ENCODE results near the gene CCL23. TPM values are rescaled to one million over a fixed set of nuclear protein-coding genes. Genes with fewer than 3 reads are reported as not detected.

Gene CCL23
- polyA plus RNA-seq, 1 donor (not counting 4 experiments of a cell fraction or from before 2014, with no cell fraction given) = not detected

DNA sequence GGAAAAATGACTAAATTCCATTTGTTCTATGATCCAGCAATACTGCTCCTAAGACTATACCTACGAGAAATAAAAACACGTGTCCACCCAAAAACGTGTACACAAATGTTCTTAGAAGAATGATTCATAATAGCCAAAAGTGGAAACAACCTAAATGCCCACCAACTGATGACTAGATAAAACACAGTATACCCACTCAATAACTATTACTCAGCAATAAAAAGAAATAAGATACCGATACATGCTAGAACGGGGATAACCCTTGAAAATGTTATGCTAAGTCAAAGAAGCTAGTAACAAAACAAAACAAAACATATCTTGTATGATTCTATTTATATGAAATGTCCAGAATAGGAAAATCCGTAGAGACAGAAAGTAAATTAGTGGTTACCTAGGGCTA is 54.1 kb downstream of the CCL23 start:
- Histone ChIP-seq H3K4me2 (ENCODE audit: control insufficient read depth, extremely low read depth, insufficient read depth, low read depth, low read length) (no peak overlapping the region), H3K27ac (ENCODE audit: control insufficient read depth, insufficient read depth, low read length) (no peak overlapping the region), H3K9me1 (ENCODE audit: control insufficient read depth, extremely low read depth, insufficient read depth, low read length) (no peaks in the 10 kb centered on the region), H3K27me3 (ENCODE audit: control insufficient read depth, extremely low read depth, insufficient read depth, low read length) (peaks cover 3% of the 10 kb centered on the region), H4K20me1 (ENCODE audit: control insufficient read depth, extremely low read depth, insufficient read depth, low read length) (no peaks in the 10 kb centered on the region), H3K36me3 (ENCODE audit: control insufficient read depth in 2 of 2, extremely low read depth in 1 of 2, insufficient read depth in 2 of 2, low read length in 2 of 2) (no peaks in the 10 kb centered on the region), H2AFZ (ENCODE audit: control insufficient read depth, low read length) (no peak overlapping the region), H3K79me2 (ENCODE audit: control insufficient read depth, insufficient read depth, low read length) (no peaks in the 10 kb centered on the region), H3K4me3 (ENCODE audit: control insufficient read depth in 2 of 3, extremely low read depth in 1 of 3, insufficient read depth in 2 of 3, low read depth in 1 of 3, low read length in 3 of 3) (no peak overlapping the region), H3K9ac (ENCODE audit: control insufficient read depth, extremely low read depth, insufficient read depth, low read length) (no peak overlapping the region), H3K4me1 (ENCODE audit: control insufficient read depth, extremely low read depth, insufficient read depth, low read length) (no peaks in the 10 kb centered on the region), H3K9me3 (ENCODE audit: control insufficient read depth, low read depth, low read length) (no peaks in the 10 kb centered on the region)
- DNase-seq (ENCODE audit: low read depth, low spot score) (no peak), FAIRE-seq (no peak)
- TF ChIP-seq, protein P1, sequence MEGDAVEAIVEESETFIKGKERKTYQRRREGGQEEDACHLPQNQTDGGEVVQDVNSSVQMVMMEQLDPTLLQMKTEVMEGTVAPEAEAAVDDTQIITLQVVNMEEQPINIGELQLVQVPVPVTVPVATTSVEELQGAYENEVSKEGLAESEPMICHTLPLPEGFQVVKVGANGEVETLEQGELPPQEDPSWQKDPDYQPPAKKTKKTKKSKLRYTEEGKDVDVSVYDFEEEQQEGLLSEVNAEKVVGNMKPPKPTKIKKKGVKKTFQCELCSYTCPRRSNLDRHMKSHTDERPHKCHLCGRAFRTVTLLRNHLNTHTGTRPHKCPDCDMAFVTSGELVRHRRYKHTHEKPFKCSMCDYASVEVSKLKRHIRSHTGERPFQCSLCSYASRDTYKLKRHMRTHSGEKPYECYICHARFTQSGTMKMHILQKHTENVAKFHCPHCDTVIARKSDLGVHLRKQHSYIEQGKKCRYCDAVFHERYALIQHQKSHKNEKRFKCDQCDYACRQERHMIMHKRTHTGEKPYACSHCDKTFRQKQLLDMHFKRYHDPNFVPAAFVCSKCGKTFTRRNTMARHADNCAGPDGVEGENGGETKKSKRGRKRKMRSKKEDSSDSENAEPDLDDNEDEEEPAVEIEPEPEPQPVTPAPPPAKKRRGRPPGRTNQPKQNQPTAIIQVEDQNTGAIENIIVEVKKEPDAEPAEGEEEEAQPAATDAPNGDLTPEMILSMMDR (optimal IDR thresholded peaks at IDR 0.05 in 1 of 3, IDR thresholded peaks at IDR 0.05 in 1 of 3, conservative IDR thresholded peaks at IDR 0.05 in 1 of 3; ENCODE audit: extremely low read depth in 1 of 3, insufficient read depth in 2 of 3, low read length in 3 of 3) = no peak
- no peak for TF ChIP-seq EZH2 (IDR thresholded peaks at IDR 0.05; ENCODE audit: low read length)
- dilution Hi-C loops (cut with MboI; ENCODE audit: extremely low pct_ligation_motif_present, low sequenced_read_pairs) = no loop called here

Other genes starting within 250 kb of the CCL23 start
- 13.7 to 43.5 TPM (median 21.3 TPM) in 3 replicates for gene MMP28, start 222.3 kb downstream of the CCL23 start, polyA plus RNA-seq
- gene TAF15, start 208.5 kb downstream of the CCL23 start, polyA plus RNA-seq = 30.8 to 101 TPM (median 57.1 TPM) in 3 replicates
- gene HEATR9, start 149.1 kb downstream of the CCL23 start, polyA plus RNA-seq = not detected in 3 replicates
- gene CCL5, start 137.6 kb downstream of the CCL23 start, polyA plus RNA-seq = 0.37 to 0.46 TPM (median 0.46 TPM) in 3 replicates
- gene RDM1, start 87.2 kb downstream of the CCL23 start, polyA plus RNA-seq = 0.40 to 1.1 TPM (median 0.87 TPM) in 3 replicates
- not detected in 3 replicates for gene LYZL6, start 74.3 kb downstream of the CCL23 start, polyA plus RNA-seq
- gene CCL16, start 36.5 kb downstream of the CCL23 start, polyA plus RNA-seq = not detected in 3 replicates
- not detected in 3 replicates for gene CCL14, start 31.2 kb downstream of the CCL23 start, polyA plus RNA-seq
- gene CCL15, start 16.4 kb downstream of the CCL23 start, polyA plus RNA-seq = not detected in 3 replicates
- not detected in 3 replicates for gene CCL18, start 46.3 kb upstream of the CCL23 start, polyA plus RNA-seq
- 0.48 TPM in 1 of 3 replicates, not detected in the others for gene CCL3, start 72.2 kb upstream of the CCL23 start, polyA plus RNA-seq
- 0.21 TPM in 1 of 3 replicates, not detected in the others for gene CCL4, start 85.9 kb upstream of the CCL23 start, polyA plus RNA-seq
- gene TBC1D3B, start 158.7 kb upstream of the CCL23 start, polyA plus RNA-seq = 0.71 to 2.0 TPM (median 0.71 TPM) in 3 replicates
- not detected in 3 replicates for gene CCL3L1, start 178.8 kb upstream of the CCL23 start, polyA plus RNA-seq
- gene CCL4L2, start 193.1 kb upstream of the CCL23 start, polyA plus RNA-seq = 0.23 TPM in 1 of 3 replicates, not detected in the others
- gene TBC1D3I, start 246.6 kb upstream of the CCL23 start, polyA plus RNA-seq = 0.03 TPM in 1 of 3 replicates, not detected in the others